Stimulated activated CD8-positive, alpha-beta memory T cell treated with anti-CD3 and anti-CD28 coated beads, Interleukin-7, amount 100 ng/mL, for 4 hours (primary cell): ENCODE results near the gene TFEB.

ENCODE experiments used
- DNase-seq, 2 donors: peaks; one replicate each; pipeline ENCODE4 v3.0.0-alpha.2; 2020; ENCODE audit warnings: low read depth in 2 of 2

The TFEB gene

GRCh38 chr6:41675992-41676391 is 59.4 kb downstream of the TFEB start:
- DNase-seq, result no peak

GRCh38 chr6:41675176-41675775 is 60.1 kb downstream of the TFEB start:
- no peak for DNase-seq

- DNase-seq, result no peak
Observed at GRCh38 chr6:41674231-41675000, 61.0 kb downstream of the TFEB start.

- no peak for DNase-seq
Observed at GRCh38 chr6:41673704-41674000, 61.8 kb downstream of the TFEB start.

GRCh38 chr6:41672816-41673703 is 62.3 kb downstream of the TFEB start:
- DNase-seq, result no peak

- no peak for DNase-seq
Observed at GRCh38 chr6:41672016-41672415, 63.4 kb downstream of the TFEB start.

- no peak for DNase-seq
Observed at GRCh38 chr6:41671376-41671775, 64.0 kb downstream of the TFEB start.

- DNase-seq, result no peak
Observed at GRCh38 chr6:41670703-41671360, 64.6 kb downstream of the TFEB start.

- no peak for DNase-seq
Observed at GRCh38 chr6:41668968-41669367, 66.4 kb downstream of the TFEB start.

GRCh38 chr6:41667195-41667594 is 68.2 kb downstream of the TFEB start:
- DNase-seq, result no peak

- DNase-seq, result no peak
Observed at GRCh38 chr6:41664271-41664670, 71.1 kb downstream of the TFEB start.

- DNase-seq, result no peak
Observed at GRCh38 chr6:41663568-41663967, 71.8 kb downstream of the TFEB start.

GRCh38 chr6:41659935-41660334 is 75.5 kb downstream of the TFEB start:
- no peak for DNase-seq

GRCh38 chr6:41658636-41659035 is 76.8 kb downstream of the TFEB start:
- DNase-seq, result no peak

GRCh38 chr6:41657131-41658094 is 78.0 kb downstream of the TFEB start:
- no peak for DNase-seq

- DNase-seq, result no peak
Observed at GRCh38 chr6:41656002-41656691, 79.3 kb downstream of the TFEB start.

GRCh38 chr6:41655646-41656001 is 79.8 kb downstream of the TFEB start:
- no peak for DNase-seq

- no peak for DNase-seq
Observed at GRCh38 chr6:41655176-41655575, 80.2 kb downstream of the TFEB start.

- DNase-seq, result no peak
Observed at GRCh38 chr6:41654698-41655151, 80.7 kb downstream of the TFEB start.

- no peak for DNase-seq
Observed at GRCh38 chr6:41654151-41654697, 81.2 kb downstream of the TFEB start.
